GM20000 (cell line): ENCODE data around the gene DSCAM.
"Not testable (repeated sequence)": the region's sequence is repeated elsewhere in the genome, so short reads cannot be mapped to it uniquely, and the experiment has no call there.

Experiments used
- DNase-seq: peaks from one replicate; pipeline ENCODE4 v3.0.0; 2012; ENCODE audit warnings: low spot score
- CTCF ChIP-seq: IDR thresholded peaks from 2 replicates; pipeline ENCODE4 v1.5.1; 2012; ENCODE audit warnings: mild to moderate bottlenecking, control low read depth; ENCODE audit errors: extremely low read depth, missing control alignments

The DSCAM gene

DNA sequence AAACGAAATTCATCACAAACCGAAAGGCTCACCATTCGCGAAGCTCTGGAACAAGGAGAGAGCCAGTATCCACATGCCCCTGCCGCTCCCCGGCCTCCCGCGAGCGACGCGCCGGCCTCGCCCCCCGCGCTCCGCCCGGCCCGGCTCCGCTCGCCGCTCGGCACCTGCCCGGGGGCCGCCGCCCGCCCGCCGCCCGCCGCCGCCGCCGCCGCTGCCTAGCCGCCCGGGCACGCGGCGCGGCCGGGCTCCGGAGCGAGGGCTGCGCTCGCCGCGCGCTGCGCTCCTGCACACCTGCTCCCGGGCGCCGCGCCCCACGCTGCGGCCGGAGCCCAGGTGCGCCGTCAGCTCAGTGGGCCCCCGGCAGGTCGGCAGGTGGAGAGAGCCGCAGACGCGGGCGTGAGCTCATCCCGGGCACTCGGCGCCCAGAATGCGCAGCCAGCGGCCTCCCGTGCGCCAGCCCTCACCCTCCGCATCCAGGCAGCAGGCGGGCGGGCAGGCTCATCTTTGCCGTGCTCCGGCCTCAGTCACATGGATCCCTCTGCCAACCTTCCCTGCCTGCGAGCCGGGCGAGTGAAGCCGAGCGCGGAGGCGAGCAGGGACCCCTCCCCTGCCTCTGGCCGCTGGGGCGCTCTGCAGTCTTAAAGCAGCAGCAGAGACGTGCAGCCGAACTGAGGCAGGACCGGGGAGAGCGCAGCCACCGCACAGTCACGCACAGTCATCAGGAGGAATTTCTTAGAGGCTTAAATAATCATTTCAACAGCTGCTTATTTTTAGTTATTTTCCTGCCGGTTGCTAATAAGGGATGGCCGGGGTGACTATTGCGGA lies at the start of gene DSCAM:
Gene DSCAM (minus strand): TSS at position 572 of the 825 bp plus-strand sequence. CDS start 497 bp downstream, at position 75.
- no peak for TF ChIP-seq CTCF
- no peak for DNase-seq

DNA sequence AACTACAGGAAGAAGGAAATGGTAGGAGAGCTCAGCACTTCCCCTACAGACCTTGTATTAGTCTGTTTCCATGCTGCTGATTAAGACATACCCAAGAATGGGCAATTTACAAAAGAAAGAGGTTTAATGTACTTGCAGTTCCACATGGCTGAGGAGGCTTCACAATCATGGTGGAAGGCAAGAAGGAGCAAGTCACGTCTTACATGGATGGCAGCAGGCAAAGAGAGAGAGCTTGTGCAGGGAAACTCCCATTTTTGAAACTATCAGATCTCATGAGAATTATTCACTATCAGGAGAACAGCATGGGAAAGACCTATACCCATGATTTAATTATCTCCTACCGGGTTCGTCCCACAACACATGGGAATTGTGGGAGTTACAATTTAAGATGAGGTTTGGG lies 48.7 kb upstream of the DSCAM start:
- not testable (repeated sequence) for DNase-seq

- DNase-seq: no peak
- no peak for TF ChIP-seq CTCF
These were observed 40.0 kb upstream of the DSCAM start for GRCh38 chr21:40886931-40887330.

- no peak for TF ChIP-seq CTCF
- DNase-seq: no peak
These were observed 39.0 kb upstream of the DSCAM start for GRCh38 chr21:40886006-40886405.

DNA sequence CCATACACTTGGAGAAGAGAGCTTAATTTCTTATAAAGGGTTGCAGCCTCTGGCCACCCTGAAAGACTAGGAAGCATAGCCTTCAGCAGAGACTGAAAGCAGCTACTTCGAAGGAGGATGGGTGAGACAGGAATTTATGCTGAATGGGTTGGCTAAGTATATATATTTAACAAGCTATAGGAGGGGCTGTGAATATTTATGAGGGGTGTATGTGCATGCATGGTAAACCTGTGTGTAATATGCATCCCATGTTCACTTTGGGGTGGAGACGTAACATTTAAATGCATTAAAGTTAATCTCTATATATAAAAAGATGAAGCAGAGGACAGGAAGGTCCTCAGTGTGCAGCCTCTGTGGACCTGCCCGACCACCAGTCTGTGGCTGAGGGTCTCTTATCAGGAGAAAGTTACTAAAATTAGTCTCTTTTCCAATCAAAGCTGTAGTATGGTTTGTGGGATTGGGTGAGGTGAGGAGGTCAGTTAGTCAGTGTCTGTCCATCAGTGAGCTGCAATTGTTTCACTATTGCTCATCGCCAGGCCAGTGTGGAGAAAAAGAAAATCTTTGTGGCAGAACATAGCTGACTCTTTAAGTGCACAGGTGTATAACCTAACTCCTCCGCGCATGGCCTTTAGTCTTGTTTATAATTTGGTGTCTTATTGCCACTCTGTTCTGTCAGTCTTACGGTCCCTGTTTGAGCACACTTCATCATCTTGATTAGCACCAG lies 35.4 kb upstream of the DSCAM start:
- DNase-seq: no peak
- no peak for TF ChIP-seq CTCF

DNA sequence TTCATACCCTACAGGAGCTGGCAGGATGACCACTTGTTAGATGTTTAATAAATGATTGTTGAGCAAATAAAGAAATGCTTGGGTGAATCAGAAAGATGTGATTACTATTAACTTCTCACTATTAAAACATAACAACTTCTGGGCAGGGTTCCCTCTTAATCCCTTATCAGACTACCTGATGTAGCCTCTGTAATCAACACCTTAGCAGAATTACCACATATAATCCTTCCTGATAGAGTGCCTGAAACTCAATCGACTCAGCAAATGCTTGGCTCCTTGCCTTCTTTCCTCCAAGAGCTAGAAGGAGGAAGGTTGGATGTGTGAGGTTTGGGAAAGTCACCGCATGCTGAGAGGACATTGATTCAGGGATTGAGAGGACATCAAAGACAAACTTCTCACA lies 34.8 kb upstream of the DSCAM start:
- no peak for TF ChIP-seq CTCF
- no peak for DNase-seq

DNA sequence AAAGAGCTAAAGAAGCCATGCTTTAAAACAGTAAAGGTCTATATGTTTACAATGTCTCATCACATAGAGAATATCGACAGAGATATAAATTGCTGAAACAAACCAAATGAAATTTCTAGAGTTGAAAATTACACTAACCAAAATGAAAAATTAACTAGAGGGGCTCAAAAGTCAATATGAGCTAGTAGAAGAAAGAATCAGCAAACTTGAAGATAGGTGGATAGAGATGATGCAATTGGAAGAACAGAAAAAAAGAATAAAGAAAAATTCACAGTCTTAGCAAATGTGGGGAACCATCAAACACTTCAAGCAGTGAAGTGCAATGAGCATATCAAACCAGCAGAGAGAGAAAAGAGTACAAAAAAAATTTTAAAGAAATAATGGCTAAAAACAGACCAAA lies 24.1 kb upstream of the DSCAM start:
- TF ChIP-seq CTCF: no peak
- DNase-seq: no peak
